CD4-positive, CD25-positive, alpha-beta regulatory T cell (primary cell): ENCODE results near the gene MAGOH. TPM values are rescaled to one million over a fixed set of nuclear protein-coding genes. Genes with fewer than 3 reads are reported as not detected.
A peak's percentile ranks its signal among the peaks of the same experiment; 100 is the strongest.

Experiments used
- ATAC-seq, 2 donors: fragments of 150-1000 bp; cut with Tn5 transposase; one replicate each; pipeline ENCODE4 v1.10.0; 2021; ENCODE audit warnings: low read depth in 2 of 2, moderate number of reproducible peaks in 2 of 2, moderate library complexity in 1 of 2
- DNase-seq, 3 donors: peaks; one replicate each; pipeline versions ENCODE4 v3.0.0 to v3.0.0-alpha.2; 2012 to 2022; ENCODE audit warnings: mixed read lengths in 1 of 3
- H3K27ac ChIP-seq: one replicate; pipeline ENCODE4 v1.7.0; 2013; ENCODE audit warnings: mild to moderate bottlenecking, low read length; ENCODE audit not compliant: insufficient read depth, poor library complexity, severe bottlenecking
- H3K27me3 ChIP-seq: one replicate; pipeline ENCODE4 v1.7.0; 2013; ENCODE audit warnings: low read length; ENCODE audit not compliant: control insufficient read depth, insufficient read depth
- H3K36me3 ChIP-seq: one replicate; pipeline ENCODE4 v1.7.0; 2013; ENCODE audit warnings: mild to moderate bottlenecking, low read length, moderate library complexity; ENCODE audit not compliant: control insufficient read depth, insufficient read depth
- H3K4me1 ChIP-seq: 2 replicates; pipeline ENCODE4 v1.7.0; 2013; ENCODE audit warnings: mild to moderate bottlenecking, low read length; ENCODE audit not compliant: insufficient read depth, control insufficient read depth, poor library complexity, severe bottlenecking
- H3K4me3 ChIP-seq: one replicate; pipeline ENCODE4 v1.7.0; 2013; ENCODE audit warnings: low read depth, mild to moderate bottlenecking, low read length, moderate library complexity
- H3K9me3 ChIP-seq, 2 experiments: 1 replicate in 1 of 2; 2 replicates in 1 of 2; pipeline ENCODE4 v1.7.0; 2013; ENCODE audit warnings: low read length in 2 of 2, mild to moderate bottlenecking in 1 of 2, moderate library complexity in 1 of 2; ENCODE audit not compliant: control insufficient read depth in 2 of 2
- H3K27ac Mint-ChIP-seq, 3 donors: one replicate each; pipeline ENCODE4 v1.8.0; 2020 to 2022; ENCODE audit warnings: mild to moderate bottlenecking in 3 of 3, mixed read lengths in 3 of 3, moderate library complexity in 2 of 3
- H3K27me3 Mint-ChIP-seq: one replicate; pipeline ENCODE4 v1.8.0; 2022; ENCODE audit warnings: mild to moderate bottlenecking, mixed read lengths
- H3K36me3 Mint-ChIP-seq: one replicate; pipeline ENCODE4 v1.8.0; 2020; ENCODE audit warnings: mixed read lengths
- H3K4me1 Mint-ChIP-seq, 4 donors: one replicate each; pipeline ENCODE4 v1.8.0; 2020 to 2022; ENCODE audit warnings: mixed read lengths in 4 of 4, mild to moderate bottlenecking in 1 of 4
- H3K4me3 Mint-ChIP-seq, 4 donors: one replicate each; pipeline ENCODE4 v1.8.0; 2020 to 2022; ENCODE audit warnings: mild to moderate bottlenecking in 4 of 4, mixed read lengths in 4 of 4, moderate library complexity in 3 of 4
- H3K9me3 Mint-ChIP-seq, 7 donors: one replicate each; pipeline ENCODE4 v1.8.0; 2020 to 2022; ENCODE audit warnings: mixed read lengths in 7 of 7, mild to moderate bottlenecking in 3 of 7, moderate library complexity in 2 of 7
- polyA plus RNA-seq, 4 donors: library from polyadenylated mRNA; unstranded; fragments of 300-500 nt; fragmentation: Illumina TruSeq; gene quantifications; one replicate each; pipeline ENCODE4 v1.2.3, GENCODE V29; 2021
- total RNA-seq: library from RNA; stranded (reverse); gene quantifications from one replicate; pipeline ENCODE4 v1.2.3, GENCODE V29; 2022

The MAGOH gene
- total and polyA plus RNA-seq, 5 donors from 2014 or later, result 58.1 to 102 (median 92.5) TPM

DNA sequence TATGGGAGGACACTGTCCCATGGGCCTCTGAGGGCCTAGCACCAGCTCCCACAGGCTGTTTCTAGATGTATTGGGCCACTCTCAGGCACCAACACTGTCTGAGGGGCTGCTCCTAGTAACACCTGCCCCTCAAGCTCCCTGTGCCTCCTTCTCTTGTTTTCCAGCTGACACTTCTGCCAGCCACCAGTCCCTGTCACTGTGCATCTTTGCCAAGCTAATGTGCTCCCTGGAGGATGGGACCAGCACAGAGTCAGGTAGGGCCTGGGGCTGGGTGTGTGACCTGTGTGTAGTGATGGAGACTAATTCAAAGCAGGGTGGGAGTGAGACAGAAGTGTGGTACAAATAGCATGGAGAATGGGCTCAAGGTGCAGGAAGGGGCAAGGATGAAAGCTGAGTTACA, 29.4 kb upstream of the MAGOH start:
- DNase-seq (no peak), ATAC-seq (no peak)
- Histone ChIP-seq H3K9me3 (no peaks in the 10 kb centered on the region), H3K4me3 (no peak overlapping the region), H3K4me1 (no peaks in the 10 kb centered on the region), H3K27ac (no peak overlapping the region), H3K36me3 (peaks cover 29% of the 10 kb centered on the region), H3K27me3 (no peaks in the 10 kb centered on the region)
- peaks cover 0 to 5% (median 2%) of the 10 kb centered on the region in 4 donors for H3K4me1 Mint-ChIP-seq
- no peak overlapping the region for H3K27ac Mint-ChIP-seq
- H3K9me3 Mint-ChIP-seq, result peaks cover 0 to 2% (median 0%) of the 10 kb centered on the region in 7 donors
- H3K36me3 Mint-ChIP-seq, result peaks cover 25% of the 10 kb centered on the region
- no peak overlapping the region for H3K4me3 Mint-ChIP-seq
- no peaks in the 10 kb centered on the region for H3K27me3 Mint-ChIP-seq

DNA sequence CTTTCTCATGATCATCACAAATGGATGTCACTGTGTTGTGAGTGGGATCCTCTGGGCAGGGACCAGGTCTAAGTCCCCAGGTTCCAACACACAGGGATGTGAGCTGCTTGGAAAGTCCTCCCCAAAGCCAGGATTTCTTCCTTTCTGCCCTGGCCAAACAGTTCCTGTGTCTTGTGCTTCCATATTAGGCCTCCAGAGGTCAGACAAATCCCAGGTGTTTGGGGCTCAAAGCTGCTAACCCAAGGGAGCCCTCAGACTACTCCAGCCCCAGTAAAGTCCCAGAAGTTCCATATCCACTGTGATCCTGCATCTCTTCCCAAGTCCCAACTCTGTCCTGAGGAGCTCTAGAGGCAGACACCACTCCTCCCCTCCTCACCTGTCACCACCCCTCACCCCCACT, 27.7 kb upstream of the MAGOH start:
- Histone ChIP-seq H3K27me3 (no peaks in the 10 kb centered on the region), H3K9me3 (no peaks in the 10 kb centered on the region), H3K4me1 (no peaks in the 10 kb centered on the region), H3K4me3 (no peak overlapping the region), H3K27ac (no peak overlapping the region), H3K36me3 (peaks cover 44% of the 10 kb centered on the region)
- Mint-ChIP-seq H3K9me3 (peaks cover 0 to 2% (median 0%) of the 10 kb centered on the region in 7 donors), H3K27ac (no peak overlapping the region), H3K4me1 (peaks cover 0 to 5% (median 2%) of the 10 kb centered on the region in 4 donors), H3K4me3 (no peak overlapping the region), H3K27me3 (no peaks in the 10 kb centered on the region), H3K36me3 (peaks cover 25% of the 10 kb centered on the region)
- DNase-seq, result peak in 1 of 3 donors; percentile 14
- ATAC-seq, result no peak

GRCh38 chr1:53265581-53265980, 27.3 kb upstream of the MAGOH start:
- Histone ChIP-seq H3K27ac (no peak overlapping the region), H3K4me1 (no peaks in the 10 kb centered on the region), H3K27me3 (no peaks in the 10 kb centered on the region), H3K36me3 (peaks cover 48% of the 10 kb centered on the region), H3K9me3 (no peaks in the 10 kb centered on the region), H3K4me3 (no peak overlapping the region)
- Mint-ChIP-seq H3K9me3 (peaks cover 0 to 2% (median 0%) of the 10 kb centered on the region in 7 donors), H3K27me3 (no peaks in the 10 kb centered on the region), H3K4me1 (peaks cover 0 to 5% (median 0%) of the 10 kb centered on the region in 4 donors), H3K36me3 (peaks cover 27% of the 10 kb centered on the region), H3K4me3 (no peak overlapping the region), H3K27ac (peak overlapping the region in 1 of 3 donors; percentile 6)
- DNase-seq (no peak), ATAC-seq (no peak)

DNA sequence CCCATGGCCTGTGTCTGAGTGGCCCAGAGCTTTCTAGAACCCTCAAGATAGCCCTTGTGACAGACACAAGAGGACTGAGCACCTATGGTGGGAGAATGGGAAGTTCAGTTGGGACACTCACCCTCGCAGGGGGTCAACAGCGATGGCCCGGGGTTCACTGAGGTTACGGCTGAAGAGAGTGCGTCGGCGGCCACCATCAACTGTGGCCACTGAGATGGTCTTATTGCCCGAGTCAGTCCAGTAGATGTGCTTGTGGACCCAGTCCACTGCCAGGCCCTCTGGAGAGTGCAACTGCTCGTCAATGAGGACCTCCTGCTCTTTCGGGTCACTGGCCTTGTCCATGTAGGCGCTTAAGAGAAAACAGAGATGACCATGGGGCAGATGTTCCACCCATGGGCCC, 25.7 kb upstream of the MAGOH start:
- Mint-ChIP-seq H3K27ac (no peak overlapping the region), H3K36me3 (peaks cover 28% of the 10 kb centered on the region), H3K4me3 (no peak overlapping the region), H3K27me3 (no peaks in the 10 kb centered on the region), H3K4me1 (no peaks in the 10 kb centered on the region), H3K9me3 (peaks cover 0 to 2% (median 0%) of the 10 kb centered on the region in 7 donors)
- DNase-seq, result no peak
- Histone ChIP-seq H3K4me1 (no peaks in the 10 kb centered on the region), H3K27ac (no peak overlapping the region), H3K36me3 (peaks cover 56% of the 10 kb centered on the region), H3K27me3 (no peaks in the 10 kb centered on the region), H3K4me3 (no peak overlapping the region), H3K9me3 (no peaks in the 10 kb centered on the region)
- ATAC-seq, result no peak

- ATAC-seq (no peak), DNase-seq (no peak)
- H3K36me3 ChIP-seq, result peaks cover 64% of the 10 kb centered on the region
- Mint-ChIP-seq H3K27me3 (no peaks in the 10 kb centered on the region), H3K9me3 (no peaks in the 10 kb centered on the region), H3K27ac (no peak overlapping the region), H3K36me3 (peaks cover 32% of the 10 kb centered on the region), H3K4me1 (no peaks in the 10 kb centered on the region), H3K4me3 (no peak overlapping the region)
- H3K27ac ChIP-seq, result no peak overlapping the region
- no peaks in the 10 kb centered on the region for H3K9me3 ChIP-seq
- no peaks in the 10 kb centered on the region for H3K4me1 ChIP-seq
- H3K4me3 ChIP-seq, result no peak overlapping the region
- H3K27me3 ChIP-seq, result no peaks in the 10 kb centered on the region
Measured at GRCh38 chr1:53262000-53262399, 23.7 kb upstream of the MAGOH start.

GRCh38 chr1:53260631-53261247, 22.4 kb upstream of the MAGOH start:
- peaks cover 25% of the 10 kb centered on the region for H3K36me3 Mint-ChIP-seq
- H3K9me3 Mint-ChIP-seq, result no peaks in the 10 kb centered on the region
- H3K27ac ChIP-seq, result no peak overlapping the region

GRCh38 chr1:53259932-53260331, 21.6 kb upstream of the MAGOH start:
- H3K36me3 ChIP-seq, result peaks cover 54% of the 10 kb centered on the region
- Mint-ChIP-seq H3K36me3 (peaks cover 17% of the 10 kb centered on the region), H3K27ac (no peak overlapping the region), H3K4me3 (no peak overlapping the region), H3K9me3 (no peaks in the 10 kb centered on the region), H3K4me1 (no peaks in the 10 kb centered on the region), H3K27me3 (no peaks in the 10 kb centered on the region)
- no peak overlapping the region for H3K4me3 ChIP-seq
- H3K9me3 ChIP-seq, result no peaks in the 10 kb centered on the region
- DNase-seq (no peak), ATAC-seq (no peak)
- no peaks in the 10 kb centered on the region for H3K27me3 ChIP-seq
- no peaks in the 10 kb centered on the region for H3K4me1 ChIP-seq
- no peak overlapping the region for H3K27ac ChIP-seq

More at GRCh38 chr1:53260631-53261247, 22.4 kb upstream of the MAGOH start:
- ATAC-seq, result no peak
- no peak overlapping the region for H3K4me3 Mint-ChIP-seq
- H3K27ac Mint-ChIP-seq, result no peak overlapping the region
- no peaks in the 10 kb centered on the region for H3K27me3 Mint-ChIP-seq
- peaks cover 56% of the 10 kb centered on the region for H3K36me3 ChIP-seq
- no peaks in the 10 kb centered on the region for H3K27me3 ChIP-seq
- H3K4me1 Mint-ChIP-seq, result no peaks in the 10 kb centered on the region
- no peaks in the 10 kb centered on the region for H3K4me1 ChIP-seq
- H3K9me3 ChIP-seq, result no peaks in the 10 kb centered on the region
- no peak for DNase-seq
- H3K4me3 ChIP-seq, result no peak overlapping the region

GRCh38 chr1:53258216-53258615, 19.9 kb upstream of the MAGOH start:
- Mint-ChIP-seq H3K9me3 (no peaks in the 10 kb centered on the region), H3K4me1 (no peaks in the 10 kb centered on the region), H3K4me3 (no peak overlapping the region), H3K27ac (no peak overlapping the region), H3K27me3 (no peaks in the 10 kb centered on the region), H3K36me3 (peaks cover 7% of the 10 kb centered on the region)
- ATAC-seq (peak in 1 of 2 donors; percentile 8), DNase-seq (no peak)
- H3K27ac ChIP-seq, result no peak overlapping the region
- H3K36me3 ChIP-seq, result peaks cover 49% of the 10 kb centered on the region
- no peaks in the 10 kb centered on the region for H3K9me3 ChIP-seq
- H3K4me3 ChIP-seq, result no peak overlapping the region
- H3K4me1 ChIP-seq, result no peaks in the 10 kb centered on the region
- no peaks in the 10 kb centered on the region for H3K27me3 ChIP-seq
